GM12864 (cell line): Measurements from ENCODE around the gene ACTR3.
A peak's percentile ranks its signal among the peaks of the same experiment; 100 is the strongest.

Experiments
- DNase-seq: peaks from one replicate; pipeline ENCODE4 v3.0.0-alpha.2; 2011; ENCODE audit warnings: low read depth
- H3K4me3 ChIP-seq: 2 replicates; pipeline ENCODE4 v1.5.1; 2011; ENCODE audit warnings: mild to moderate bottlenecking, low read depth, low read length, control low read depth
- CTCF ChIP-seq: IDR thresholded peaks from 2 replicates; pipeline ENCODE4 v1.5.1; 2011; ENCODE audit warnings: low read depth, mild to moderate bottlenecking, moderate library complexity, low read length, control low read depth, inconsistent platforms; ENCODE audit errors: missing control alignments

ACTR3 gene

DNA sequence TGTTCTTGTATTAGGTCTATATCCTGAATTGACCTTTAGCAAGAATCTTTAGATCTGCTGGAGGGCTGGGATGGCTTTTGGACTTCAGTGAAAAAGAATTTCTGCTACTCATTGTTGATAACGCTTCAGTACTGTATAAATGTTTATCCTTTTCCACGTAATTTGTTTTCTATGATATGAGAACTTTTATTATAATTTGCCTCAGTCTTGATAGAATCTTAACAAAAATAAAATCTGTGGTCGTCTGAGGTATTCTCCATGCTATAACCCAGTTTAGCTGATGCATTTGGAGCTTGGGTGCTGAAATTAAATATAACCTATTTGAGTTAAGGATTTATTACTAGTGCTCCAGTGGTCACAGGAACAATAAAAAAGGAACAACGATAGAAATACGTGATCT lies 71.1 kb downstream of the ACTR3 start:
- no peak for TF ChIP-seq CTCF
- H3K4me3 ChIP-seq: no peak overlapping the region
- DNase-seq: no peak

DNA sequence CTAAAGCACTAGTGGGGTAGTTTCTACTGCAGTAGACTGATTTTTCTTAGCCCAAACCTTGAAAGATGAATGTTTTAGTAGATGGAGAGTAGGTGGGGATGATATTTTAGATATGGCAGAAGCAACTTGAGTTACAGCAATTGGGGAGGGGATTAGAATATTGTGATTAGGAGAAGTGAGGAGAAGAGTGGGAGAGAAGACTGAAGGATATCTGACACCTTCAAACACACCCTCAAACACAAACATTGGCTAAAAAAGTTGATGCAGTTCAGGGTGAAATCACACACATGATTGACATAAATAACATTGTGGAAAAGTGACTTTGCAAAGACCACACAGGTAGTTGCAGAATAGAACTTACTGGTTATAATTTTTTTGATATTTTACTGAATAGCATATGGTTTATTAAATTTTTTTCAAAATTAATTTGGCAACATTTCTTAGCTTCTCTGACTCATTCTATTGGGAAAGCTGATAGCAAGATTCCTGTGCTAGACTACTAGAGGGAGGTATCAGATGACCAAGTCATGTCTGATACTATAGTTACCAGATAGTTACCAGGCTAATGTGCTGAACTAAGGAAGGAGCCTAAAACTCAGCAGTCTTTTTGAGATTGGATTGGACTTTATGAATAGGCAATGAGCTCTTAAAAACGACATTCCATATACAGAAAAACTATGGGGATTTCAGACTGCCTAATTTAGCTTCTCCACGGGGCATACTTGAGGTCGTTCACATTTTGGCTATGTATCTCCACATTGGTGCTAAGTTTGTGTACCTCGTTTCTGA lies 73.0 kb downstream of the ACTR3 start:
- no peak for TF ChIP-seq CTCF
- no peak overlapping the region for H3K4me3 ChIP-seq
- DNase-seq: no peak

DNA sequence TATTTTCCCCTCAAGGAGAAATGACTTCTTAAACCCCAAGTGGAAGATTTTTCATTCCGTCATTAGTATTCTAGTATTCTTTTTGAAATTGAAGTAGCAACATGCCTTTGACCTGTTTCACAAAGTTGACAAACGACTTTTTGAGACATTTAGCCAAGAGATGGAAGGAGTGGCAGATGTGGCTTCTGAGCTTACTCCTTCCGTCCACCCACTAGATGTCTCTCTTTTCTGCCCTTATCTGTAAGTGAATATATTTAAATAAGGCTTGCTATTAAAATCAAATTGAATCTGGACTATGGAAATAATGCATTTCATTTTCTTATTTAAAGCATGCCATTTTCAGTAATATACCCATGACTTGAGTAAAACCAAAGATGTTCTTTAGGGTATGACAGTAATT lies 74.1 kb downstream of the ACTR3 start:
- no peak overlapping the region for H3K4me3 ChIP-seq
- no peak for TF ChIP-seq CTCF
- DNase-seq: no peak

DNA sequence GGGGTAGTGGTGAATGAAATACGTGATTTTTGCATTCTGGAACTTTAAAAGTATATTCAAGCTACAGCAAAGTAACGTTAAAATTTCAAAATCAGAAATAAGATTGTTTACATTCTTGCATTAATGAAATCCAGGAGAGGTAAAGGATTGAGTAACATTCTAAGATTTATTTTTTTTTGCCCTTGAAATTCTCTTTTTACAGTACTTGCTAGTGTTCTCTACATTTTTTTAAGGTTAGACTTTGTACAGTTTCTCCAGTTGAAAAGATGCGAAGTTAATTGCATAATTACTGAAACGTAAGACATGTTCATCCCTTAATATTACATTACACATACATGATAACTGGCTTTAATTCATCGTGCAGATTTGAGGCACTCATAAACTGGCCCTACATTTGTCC lies 74.5 kb downstream of the ACTR3 start:
- TF ChIP-seq CTCF: no peak
- no peak overlapping the region for H3K4me3 ChIP-seq
- no peak for DNase-seq

GRCh38 chr2:113965228-113965627 lies 75.3 kb downstream of the ACTR3 start:
- TF ChIP-seq CTCF: no peak
- no peak for DNase-seq
- no peak overlapping the region for H3K4me3 ChIP-seq

- H3K4me3 ChIP-seq: no peak overlapping the region
- peak; percentile 24 for DNase-seq
- peak; percentile 66 for TF ChIP-seq CTCF
Measured at GRCh38 chr2:113965644-113966043, 75.8 kb downstream of the ACTR3 start.

GRCh38 chr2:113966171-113966570 lies 76.3 kb downstream of the ACTR3 start:
- no peak for TF ChIP-seq CTCF
- no peak overlapping the region for H3K4me3 ChIP-seq
- DNase-seq: no peak
